ENCODE results near the gene TFCP2L1.
"Not testable (repeated sequence)": the region's sequence is repeated elsewhere in the genome, so short reads cannot be mapped to it uniquely, and the experiment has no call there.

Gene TFCP2L1, protein sequence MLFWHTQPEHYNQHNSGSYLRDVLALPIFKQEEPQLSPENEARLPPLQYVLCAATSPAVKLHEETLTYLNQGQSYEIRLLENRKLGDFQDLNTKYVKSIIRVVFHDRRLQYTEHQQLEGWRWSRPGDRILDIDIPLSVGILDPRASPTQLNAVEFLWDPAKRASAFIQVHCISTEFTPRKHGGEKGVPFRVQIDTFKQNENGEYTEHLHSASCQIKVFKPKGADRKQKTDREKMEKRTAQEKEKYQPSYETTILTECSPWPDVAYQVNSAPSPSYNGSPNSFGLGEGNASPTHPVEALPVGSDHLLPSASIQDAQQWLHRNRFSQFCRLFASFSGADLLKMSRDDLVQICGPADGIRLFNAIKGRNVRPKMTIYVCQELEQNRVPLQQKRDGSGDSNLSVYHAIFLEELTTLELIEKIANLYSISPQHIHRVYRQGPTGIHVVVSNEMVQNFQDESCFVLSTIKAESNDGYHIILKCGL

DNA sequence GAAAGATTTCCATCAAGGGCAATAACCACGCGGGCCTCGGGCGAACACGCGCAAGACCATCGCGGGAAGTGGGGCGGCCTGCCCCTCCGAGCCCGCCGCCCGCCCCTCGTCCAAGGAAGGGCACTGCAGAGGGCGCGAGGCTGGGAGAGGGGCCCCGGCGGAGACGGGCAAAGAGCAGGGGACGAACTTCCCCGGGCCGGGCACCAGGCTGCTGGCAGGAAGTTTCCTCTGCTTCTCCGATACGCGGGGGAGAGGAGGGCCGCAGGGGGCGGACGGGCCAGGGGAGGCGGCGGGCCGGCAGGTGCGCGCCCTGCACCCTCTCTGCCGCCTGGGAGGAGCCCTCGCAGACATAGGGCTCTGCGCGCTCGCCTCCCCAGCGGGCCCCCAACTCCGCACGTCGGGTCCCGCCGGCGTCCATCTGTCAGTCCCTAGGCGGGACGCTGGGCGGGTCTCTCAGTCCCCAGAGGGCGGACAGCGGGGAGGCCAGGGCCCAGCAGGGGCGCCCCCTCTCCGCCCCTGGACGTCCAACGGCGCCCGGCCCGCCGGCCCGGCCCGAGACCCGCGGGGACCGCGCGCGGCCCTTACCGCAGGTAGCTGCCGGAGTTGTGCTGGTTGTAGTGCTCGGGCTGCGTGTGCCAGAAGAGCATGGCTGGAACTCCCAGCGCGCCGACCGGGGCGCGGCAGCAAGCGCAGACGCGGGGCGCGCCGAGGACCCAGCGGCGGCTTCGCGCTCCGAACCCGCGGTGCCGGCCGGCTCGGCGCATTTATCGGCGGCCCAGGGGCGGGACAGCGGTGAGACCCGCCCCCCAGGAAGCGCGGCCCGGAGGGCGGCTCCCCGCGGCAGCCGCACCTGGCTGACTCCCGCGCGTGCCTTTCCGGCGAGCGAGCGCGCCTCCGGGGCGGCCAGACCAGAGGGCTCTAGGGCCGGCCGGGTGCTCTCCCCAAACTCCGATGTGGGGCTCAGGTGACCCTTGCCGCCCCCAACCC, at the start of gene TFCP2L1:
Gene TFCP2L1 (minus strand): TSS at position 740 of the 987 bp plus-strand sequence. CDS start 93 bp downstream, at position 647.
- peak; percentile 55 to 77 for DNase-seq

DNA sequence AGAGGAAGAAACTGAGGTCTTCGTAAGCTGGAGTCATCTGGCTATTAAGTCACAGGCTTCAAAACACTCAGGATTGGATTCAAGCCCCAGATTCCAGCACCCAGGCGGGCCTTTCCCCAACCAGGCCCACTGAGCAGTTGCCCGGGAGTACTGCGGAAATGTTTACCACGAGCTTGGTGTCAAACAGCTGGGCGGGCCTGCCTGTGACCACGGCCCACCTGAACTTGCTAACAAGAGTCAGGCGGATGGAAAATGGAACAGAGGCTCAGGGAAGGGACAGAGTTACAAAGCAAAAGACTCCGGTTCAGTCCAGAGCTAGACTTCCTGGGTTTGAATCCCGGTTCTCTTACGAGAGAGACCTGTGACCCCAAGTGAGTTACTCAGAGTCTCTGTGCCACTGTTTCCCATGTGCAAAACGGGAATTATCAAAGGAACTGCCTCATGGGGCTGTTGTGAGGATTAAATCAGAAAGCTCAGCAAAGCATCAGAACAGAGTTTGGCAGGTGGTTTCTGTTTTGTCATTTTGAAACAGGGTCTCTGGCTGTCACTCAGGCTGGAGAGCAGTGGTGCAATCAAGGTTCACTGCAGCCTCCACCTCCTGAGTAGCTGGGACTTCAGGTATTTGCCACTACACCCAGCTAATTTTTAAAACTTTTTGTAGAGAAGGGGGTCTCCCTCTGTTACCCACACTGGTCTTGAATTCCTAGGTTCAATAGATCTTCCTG, 49.0 kb upstream of the TFCP2L1 start:
- DNase-seq: no peak

DNA sequence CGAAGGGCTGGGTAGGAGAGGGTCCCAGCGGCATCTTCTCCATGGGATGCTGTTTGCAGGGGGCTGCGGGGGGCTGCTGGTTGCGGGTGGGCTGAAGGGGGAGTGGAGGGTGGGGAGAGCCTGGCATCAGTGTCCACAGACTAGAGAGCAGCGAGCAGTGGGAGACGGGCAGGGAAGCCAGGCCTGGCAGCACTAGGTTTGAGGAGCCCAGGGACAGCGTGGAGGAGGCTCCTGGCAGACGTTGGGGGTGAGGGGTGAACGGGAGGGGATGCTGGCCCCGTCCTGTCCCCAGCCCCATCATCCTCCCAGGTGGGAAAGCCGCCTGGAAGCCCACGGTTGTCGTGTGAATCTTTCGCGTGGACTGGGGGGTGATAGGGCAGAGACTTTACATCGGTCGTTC, 48.2 kb upstream of the TFCP2L1 start:
- no peak for DNase-seq

DNA sequence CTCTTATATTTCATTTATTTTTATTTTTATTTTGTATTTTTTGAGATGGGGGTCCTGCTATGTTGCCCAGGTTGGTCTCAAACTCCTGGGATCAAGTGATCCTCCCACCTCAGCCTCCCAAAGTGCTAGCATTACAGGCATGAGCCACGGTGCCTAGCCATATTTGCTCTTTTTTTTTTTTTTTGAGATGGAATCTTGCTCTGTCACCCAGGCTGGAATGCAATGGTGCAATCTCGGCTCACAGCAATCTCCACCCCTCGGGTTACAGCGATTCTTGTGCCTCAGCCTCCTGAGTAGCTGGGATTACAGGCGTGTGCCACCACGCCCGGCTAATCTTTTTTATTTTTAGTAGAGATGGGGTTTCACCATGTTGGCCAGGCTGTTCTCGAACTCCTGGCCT, 46.3 kb upstream of the TFCP2L1 start:
- DNase-seq: not testable (repeated sequence)

DNA sequence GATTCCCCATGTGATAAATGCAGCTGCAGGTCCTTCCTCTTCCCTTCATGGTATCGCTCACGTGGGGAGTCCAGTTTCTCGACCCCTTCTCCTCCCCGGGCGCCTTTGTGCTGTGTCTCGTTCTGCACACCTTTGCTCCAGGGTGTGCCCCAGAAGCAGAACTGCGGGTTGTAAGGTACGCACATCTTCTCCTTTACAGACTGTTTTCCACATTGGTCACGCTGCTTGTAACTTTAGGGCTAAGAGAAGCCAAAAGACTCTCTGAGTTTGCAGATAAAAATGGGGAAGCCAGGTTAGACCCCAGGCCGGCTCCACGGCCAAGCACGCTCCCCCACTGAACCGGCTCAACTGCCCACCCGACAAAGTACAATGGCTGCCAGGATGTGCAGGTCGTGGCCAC, 45.9 kb upstream of the TFCP2L1 start:
- DNase-seq: no peak

DNA sequence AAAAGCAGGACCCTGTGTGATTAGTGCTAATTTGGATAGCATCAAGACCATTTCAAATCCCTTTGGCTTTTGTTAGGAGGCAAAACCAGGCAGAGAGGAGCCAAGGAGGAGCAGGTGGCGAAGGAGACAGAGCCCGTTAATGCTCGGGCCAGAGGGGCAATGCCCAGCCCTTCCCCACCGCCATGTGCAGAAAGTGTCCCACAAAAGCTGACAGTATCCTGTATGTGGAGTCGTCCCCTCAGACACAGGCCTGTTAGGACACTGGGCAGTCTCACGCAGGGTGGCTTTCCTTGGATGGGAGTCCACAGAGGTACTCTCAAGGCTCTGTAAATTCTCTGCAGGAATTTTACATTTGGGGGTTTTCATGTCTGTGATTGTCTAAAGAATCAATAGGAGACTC, 44.8 kb upstream of the TFCP2L1 start:
- DNase-seq: no peak

DNA sequence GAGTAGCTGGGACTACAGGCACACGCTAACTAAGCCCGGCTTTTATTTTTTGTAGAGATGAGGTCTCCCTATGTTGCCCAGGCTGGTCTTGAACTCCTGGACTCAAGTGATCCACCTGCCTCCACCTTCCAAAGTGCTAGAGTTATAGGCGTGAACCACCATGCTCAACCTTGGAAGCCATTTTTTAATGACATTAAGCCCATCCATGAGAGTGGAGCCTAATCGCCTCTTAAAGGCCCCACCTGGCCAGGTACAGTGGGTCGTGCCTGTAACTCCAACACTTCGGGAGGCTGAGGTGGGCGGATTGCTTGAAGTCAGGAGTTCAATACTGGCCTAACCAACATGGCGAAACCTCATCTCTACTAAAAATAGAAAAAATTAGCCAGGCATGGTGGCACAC, 41.6 kb upstream of the TFCP2L1 start:
- no peak for DNase-seq

DNA sequence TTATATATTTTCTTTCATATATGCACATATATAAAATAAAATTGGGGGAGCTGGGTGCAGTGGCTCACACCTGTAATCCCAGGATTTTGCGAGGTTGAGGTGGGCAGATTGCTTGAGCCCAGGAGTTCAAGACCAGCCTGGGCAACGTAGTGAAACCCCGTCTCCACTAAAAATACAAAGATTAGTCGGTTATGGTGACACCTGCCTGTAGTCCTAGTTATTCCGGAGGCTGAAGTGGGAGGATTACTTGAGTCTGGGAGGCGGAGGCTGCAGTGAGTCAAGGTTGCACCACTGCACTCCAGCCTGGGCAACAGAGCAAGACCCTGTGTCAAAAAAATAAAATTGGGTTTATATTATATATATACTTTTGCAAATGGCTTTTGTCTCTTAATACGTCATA, 39.6 kb upstream of the TFCP2L1 start:
- DNase-seq: no peak

DNA sequence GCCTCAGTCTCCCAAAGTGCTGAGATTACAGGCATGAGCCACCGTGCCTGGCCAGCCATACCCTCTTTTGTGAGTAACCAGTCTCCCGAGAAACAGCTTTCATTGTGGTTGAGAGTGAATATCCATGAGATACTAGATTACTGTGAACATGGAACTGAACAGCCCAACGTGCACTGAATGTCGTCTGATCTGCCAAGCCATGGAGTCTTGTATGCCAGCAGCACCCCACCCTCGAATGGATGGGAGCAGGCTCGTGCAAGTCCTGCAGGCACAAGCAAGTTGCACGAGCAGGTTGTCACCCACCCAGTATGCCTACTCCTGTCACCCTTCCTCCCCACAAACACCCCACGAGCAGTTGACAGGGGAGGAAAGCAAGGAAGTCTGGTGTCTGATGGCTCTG, 36.5 kb upstream of the TFCP2L1 start:
- DNase-seq: no peak

DNA sequence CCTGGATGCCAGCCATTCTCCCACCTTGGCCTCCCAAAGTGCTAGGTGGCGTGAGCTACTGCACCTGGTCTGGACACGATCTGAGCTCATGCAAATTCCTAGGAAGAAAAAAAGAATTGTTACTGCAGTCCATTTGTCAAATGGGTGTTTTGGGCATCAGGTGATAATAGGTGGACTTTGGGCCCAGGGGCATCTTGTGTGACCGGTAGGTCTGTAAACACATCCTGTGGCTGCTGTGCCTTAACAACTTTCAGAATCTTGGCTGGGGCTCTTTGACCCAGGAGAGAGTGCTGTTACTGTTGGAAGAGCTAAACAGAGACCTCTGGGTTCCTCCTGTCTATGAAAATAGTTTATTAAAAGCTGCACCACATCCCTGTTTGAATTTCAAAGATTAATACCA, 34.9 kb upstream of the TFCP2L1 start:
- DNase-seq: no peak

DNA sequence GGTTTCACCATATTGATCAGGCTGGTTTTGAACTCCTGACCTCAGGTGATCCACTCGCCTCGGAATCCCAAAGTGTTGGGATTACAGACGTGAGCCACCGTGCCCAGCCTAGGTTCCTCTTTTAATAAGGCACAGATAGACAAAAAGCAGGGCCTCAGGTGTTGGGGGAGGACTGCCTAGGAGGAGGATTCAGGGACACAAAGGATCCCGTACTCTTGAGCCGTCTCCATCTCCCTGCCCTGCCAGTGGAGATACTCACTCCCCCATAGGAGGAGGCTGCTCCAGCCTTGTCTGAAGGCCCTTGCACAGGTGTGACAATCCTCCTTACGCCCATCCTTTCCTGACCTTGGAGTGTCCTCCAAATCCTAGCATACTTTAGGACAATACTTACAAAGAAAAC, 32.0 kb upstream of the TFCP2L1 start:
- no peak for DNase-seq

DNA sequence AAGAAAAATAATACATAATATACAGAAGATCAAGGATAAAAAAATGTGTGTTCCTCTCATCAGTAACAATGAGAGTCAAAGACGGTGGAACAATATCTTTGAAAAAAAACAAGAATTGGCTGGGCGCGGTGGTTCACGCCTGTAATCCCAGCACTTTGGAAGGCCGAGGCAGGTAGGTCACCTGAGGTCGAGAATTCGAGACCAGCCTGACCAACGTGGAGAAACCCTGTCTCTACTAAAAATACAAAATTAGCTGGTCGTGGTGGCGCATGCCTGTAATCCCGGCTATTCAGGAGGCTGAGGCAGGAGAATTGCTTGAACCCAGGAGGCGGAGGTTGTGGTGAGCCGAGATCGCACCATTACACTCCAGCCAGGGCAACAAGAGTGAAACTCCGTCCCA, 28.7 kb upstream of the TFCP2L1 start:
- not testable (repeated sequence) for DNase-seq

DNA sequence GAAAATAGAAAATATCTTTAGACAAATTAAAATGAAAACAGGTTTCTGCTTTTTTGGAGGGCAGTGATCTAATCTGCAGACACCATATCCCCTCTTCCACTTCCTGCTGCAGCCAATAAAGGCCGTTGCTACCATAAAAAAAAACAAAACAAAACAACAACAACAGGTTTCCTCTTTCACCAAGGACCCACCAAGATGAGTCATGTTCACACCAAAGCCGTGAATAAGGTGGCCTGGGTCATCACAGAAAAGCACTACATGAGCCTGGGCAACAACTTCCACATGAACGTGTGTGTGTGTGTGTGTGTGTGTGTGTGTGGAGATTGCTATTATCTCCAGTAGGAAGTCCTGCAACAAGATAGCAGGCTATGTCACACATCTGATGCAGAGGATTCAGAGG, 24.8 kb upstream of the TFCP2L1 start:
- DNase-seq: no peak

DNA sequence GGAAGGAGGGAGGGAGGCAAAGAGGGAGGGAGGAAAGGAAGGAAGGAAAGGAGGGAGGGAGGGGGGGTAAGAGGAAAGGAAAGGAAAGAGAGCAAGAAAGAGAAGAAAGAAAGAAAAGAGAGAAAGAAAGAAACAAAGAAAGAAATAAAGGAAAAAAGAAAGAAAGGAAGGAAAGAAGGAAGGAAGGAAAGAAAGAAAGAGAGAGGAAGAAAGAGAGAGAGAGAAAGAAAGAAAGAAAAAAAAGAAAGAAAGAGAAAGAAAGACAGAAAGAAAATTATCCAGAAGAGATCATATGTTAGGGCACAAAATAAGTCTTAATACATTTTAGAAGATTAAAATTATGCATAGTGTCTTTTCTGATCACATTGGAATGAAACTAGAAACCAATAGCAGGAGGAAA, 24.3 kb upstream of the TFCP2L1 start:
- DNase-seq: no peak

DNA sequence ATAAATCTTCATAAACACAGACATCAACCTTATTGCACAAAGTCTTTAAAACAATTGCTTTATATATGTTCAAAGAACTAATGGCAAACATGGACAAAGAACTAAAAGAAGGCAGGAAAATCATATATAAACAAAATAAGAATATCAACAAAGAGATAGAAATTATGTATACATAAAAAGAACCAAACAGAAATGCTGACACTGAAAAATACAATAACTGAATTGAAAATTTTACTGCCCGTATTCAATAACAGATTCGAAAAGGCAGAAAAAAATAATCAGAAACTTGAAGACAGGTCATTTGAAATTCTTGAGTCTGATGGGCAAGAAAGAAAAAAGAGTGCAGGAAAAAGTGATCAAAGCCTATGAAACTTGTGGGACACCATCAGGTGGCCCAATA, 22.0 kb upstream of the TFCP2L1 start:
- DNase-seq: no peak

DNA sequence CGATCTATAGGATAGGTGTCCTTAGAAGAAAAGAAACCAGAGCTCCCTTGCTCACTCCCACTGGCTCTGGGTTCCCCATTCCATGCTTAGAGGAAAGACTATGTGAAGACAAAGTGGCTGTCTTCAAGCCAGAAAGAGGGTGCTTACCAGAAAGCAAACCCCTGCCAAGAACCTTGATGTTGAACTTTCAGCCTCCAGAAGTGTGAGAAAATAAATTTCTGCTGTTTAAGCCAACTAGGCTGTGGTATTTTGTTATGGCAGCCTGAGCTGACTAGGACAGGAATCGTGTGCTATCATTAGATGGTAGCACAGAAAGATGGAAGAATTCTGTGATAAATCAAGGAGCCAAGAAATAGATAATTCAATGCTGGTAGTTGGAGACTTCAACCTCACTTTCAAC, 19.9 kb upstream of the TFCP2L1 start:
- no peak for DNase-seq

DNA sequence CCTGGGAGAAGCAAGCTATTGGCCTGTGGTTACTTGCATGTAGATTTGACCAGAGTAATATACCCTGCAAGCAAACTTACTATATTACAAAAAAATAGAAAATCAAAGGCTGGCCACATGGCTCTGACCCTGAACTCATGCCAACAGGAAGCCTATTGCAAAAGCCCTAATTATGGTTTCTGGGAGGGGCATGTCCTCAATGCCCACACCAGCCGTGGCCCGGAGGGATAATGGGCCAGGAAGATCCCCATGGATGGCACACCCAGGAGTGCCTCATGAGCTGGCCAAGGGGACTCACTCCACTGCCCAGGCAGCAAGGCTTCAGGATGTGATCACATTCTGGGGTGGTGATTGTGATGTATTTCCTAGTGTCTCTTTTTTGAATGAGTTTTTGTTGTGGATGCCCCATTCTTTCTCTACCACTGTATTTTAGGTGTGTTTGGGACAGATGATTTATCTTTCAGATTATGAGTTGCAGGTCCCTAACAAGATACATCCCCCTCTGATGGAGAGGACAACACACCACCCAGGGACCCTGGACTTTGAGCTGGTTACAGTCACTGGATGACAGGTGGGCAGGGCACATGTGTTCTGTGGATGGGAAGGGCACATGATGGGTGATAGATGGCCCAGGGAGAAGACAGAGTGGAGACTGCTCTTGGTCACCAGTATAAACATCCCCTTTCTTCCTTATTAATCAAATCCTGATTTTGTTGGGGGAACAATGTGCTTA, 18.7 kb upstream of the TFCP2L1 start:
- peak in 1 of 2 experiments; percentile 21 for DNase-seq

DNA sequence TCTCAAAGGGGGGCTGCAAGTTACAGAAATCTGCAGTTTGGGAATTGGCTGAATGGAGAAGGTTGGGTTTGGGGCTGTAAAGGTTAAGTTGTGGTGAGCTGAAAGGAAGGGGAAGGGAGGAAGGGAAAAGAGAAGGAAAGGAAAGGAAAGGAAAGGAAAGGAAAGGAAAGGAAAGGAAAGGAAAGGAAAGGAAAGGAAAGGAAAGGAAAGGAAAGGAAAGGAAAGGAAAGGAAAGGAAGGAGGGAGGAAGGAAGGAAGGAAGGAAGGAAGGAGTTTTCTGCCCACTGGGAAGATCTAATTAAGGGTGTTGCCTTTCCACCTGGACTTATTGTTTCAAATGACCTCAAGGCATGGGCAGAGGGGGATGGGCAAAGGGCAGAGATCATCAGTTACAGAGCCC, 16.2 kb upstream of the TFCP2L1 start:
- not testable (repeated sequence) for DNase-seq

DNA sequence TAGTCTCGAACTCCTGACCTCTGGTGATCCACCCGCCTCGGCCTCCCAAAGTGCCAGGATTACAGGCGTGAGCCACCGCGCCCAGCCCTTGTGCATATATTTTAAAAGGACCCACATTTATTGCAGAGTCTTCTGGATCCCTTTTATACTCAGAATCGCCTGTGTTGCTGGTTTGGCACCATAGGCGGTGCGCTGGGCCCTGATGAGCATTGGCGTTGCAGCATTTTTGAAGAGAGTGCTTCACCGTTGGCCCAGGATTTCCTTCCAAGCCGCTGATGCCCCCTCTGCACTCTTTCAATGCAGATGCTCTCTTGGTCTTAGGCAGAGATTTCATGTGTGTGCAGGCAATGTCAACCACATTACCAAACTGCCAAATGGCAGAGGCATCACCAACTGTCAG, 13.5 kb upstream of the TFCP2L1 start:
- no peak for DNase-seq

DNA sequence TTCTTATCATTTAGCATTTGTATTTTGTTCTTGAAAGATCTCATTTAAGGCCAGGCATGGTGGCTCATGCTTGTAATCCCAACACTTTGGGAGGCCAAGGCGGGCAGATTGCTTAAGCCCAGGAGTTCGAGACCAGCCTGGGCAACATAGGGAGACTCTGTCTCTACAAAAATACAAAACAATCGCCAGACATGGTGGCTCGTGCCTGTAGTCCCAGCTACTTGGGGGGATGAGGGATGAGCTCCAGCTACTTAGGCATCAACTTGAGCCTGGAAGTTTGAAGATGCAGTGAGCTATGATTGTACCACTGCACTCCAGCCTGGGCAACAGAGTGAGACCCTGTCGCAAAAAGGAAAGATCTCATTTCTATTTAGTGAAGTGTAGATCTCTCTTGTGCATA, 12.9 kb upstream of the TFCP2L1 start:
- DNase-seq: not testable (repeated sequence)

DNA sequence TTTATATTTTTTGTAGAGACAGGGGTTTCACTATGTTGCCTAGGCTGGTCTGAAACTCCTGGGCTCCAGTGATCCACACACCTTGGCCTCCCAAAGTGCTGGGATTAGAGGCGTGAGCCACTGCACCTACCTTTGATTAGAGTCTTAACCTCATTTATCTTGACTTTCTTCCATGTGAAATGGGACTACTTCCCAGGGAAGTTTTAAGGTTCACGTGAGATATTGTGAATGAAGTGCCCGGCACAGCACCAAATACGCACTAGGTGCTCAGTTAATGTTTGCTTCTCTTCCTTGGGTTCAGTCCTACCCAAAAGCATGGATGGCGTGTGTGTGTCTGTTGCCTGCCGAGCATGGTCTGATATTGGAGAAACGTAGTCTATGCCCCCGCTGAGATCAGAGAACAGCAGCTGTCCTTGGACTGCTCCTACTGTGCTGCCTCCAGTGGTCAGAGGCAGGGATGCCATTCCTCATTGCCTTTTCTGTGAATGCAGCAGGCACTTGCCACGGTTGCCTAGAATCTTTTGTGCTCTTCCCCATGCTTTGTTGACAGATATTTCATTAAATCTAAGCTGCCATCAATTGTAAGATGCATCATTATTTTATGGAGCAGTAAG, 12.3 kb upstream of the TFCP2L1 start:
- peak; percentile 14 to 48 for DNase-seq
